Astrocyte of the cerebellum (primary cell): ENCODE data around the gene CD46.
A peak's percentile ranks its signal among the peaks of the same experiment; 100 is the strongest.
"Not testable (repeated sequence)": the region's sequence is repeated elsewhere in the genome, so short reads cannot be mapped to it uniquely, and the experiment has no call there.

Source experiments
- DNase-seq: peaks from one replicate; pipeline ENCODE4 v3.0.0-alpha.2; 2011; ENCODE audit warnings: low read depth
- H3K4me3 ChIP-seq: 2 replicates; pipeline ENCODE4 v1.5.1; 2011; ENCODE audit warnings: mild to moderate bottlenecking, low read depth, low read length, moderate library complexity
- in situ Hi-C: cut with HindIII; loops from 2 replicates; pipeline ENCODE4 v1.10.0; 2017; ENCODE audit warnings: low sequenced_read_pairs
- TF ChIP-seq, protein P1 (sequence below): IDR thresholded peaks from 2 replicates; pipeline ENCODE4 v1.5.1; 2012; ENCODE audit warnings: low read length, low read depth, moderate library complexity, mild to moderate bottlenecking; ENCODE audit errors: missing control alignments

CD46 gene

DNA sequence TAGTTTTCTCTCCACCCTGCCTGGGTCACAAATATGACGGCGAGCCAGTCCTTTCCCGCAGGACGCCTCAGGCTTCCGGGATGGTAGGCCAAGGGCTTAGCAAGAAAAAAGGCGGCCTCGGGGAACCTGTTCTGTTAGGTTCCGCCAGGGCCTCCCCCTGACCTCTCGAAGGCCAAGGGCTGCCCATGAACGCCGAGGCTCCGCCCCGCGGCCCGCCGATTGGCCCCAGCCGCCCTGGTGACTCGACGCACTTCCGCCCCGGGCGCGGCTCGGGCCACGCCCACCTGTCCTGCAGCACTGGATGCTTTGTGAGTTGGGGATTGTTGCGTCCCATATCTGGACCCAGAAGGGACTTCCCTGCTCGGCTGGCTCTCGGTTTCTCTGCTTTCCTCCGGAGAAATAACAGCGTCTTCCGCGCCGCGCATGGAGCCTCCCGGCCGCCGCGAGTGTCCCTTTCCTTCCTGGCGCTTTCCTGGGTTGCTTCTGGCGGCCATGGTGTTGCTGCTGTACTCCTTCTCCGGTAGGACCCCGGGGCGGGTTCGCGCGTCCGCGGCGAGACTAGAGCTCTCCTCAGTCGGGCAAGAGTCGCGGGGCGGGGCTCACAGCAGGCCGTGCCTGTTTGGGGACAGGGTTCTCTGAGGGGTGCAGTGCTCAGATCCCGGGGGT is at the start of gene CD46:
CD46 (plus strand) TSS at position 265 of the 666 bp plus-strand sequence; CDS start at position 424, 159 bp downstream.
- TF ChIP-seq, protein P1, sequence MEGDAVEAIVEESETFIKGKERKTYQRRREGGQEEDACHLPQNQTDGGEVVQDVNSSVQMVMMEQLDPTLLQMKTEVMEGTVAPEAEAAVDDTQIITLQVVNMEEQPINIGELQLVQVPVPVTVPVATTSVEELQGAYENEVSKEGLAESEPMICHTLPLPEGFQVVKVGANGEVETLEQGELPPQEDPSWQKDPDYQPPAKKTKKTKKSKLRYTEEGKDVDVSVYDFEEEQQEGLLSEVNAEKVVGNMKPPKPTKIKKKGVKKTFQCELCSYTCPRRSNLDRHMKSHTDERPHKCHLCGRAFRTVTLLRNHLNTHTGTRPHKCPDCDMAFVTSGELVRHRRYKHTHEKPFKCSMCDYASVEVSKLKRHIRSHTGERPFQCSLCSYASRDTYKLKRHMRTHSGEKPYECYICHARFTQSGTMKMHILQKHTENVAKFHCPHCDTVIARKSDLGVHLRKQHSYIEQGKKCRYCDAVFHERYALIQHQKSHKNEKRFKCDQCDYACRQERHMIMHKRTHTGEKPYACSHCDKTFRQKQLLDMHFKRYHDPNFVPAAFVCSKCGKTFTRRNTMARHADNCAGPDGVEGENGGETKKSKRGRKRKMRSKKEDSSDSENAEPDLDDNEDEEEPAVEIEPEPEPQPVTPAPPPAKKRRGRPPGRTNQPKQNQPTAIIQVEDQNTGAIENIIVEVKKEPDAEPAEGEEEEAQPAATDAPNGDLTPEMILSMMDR, result no peak
- DNase-seq, result peak; percentile 53
- H3K4me3 ChIP-seq, result peak within 1 kb of the TSS; percentile 93
- in situ Hi-C loops, result no loop called here

DNA sequence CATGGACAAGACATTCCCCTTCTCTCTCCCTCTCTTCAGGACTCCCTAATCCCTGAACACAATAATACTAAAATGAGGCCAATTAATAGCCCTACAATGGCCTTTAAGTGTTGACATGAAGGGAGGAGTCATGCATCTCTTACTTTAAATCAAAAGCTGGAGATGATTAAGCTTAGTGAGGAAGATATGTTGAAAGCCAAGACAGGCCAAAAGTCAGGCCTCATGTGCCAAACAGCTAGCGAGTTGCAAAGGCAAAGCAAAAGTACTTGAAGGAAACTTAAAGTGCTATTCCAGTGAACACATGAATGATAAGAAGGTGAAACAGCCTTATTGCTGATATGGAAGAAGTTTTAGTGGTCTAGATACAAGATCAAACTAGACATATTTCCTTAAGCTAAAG is 49.5 kb upstream of the CD46 start:
- H3K4me3 ChIP-seq, result no peak overlapping the region
- in situ Hi-C loops, result no loop called here
- DNase-seq, result no peak
- TF ChIP-seq, protein P1, result no peak

DNA sequence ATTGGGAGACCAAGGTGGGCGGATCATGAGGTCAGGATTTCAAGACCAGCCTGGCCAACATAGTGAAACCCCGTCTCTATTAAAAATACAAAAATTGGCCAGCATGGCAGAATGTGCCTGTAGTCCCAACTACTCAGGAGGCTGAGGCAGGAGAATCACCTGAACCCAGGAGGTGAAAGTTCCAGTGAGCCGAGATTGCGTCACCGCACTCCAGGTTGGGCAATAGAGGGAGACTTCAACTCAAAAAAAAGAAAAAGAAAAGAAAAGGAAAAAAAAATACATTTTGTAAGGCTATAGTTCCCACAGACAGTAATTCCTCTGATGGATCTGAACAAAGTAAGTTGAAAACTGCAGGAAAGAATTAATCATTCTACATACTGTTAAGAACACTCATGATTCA is 48.1 kb upstream of the CD46 start:
- H3K4me3 ChIP-seq, result no peak overlapping the region
- in situ Hi-C loops, result no loop called here
- no peak for DNase-seq
- TF ChIP-seq, protein P1, result no peak

DNA sequence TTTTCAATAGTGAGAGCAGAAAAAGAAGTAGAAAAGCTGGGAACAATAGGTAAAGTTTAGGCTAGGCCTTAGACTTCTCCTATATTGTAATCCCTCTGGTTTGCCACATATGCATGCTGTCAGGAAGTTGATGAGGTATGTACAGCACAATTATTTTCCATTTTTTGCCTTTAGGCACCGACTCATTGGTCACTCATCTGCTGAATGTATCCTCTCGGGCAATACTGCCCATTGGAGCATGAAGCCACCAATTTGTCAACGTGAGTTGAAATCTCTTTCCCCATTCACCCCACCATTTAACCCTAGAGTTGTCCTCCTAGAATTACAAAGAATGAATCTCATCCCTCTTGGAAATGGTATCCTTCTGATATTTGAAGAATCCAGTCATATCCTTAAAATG is 43.9 kb upstream of the CD46 start:
- DNase-seq, in situ Hi-C loops, H3K4me3 ChIP-seq: not testable (repeated sequence)

DNA sequence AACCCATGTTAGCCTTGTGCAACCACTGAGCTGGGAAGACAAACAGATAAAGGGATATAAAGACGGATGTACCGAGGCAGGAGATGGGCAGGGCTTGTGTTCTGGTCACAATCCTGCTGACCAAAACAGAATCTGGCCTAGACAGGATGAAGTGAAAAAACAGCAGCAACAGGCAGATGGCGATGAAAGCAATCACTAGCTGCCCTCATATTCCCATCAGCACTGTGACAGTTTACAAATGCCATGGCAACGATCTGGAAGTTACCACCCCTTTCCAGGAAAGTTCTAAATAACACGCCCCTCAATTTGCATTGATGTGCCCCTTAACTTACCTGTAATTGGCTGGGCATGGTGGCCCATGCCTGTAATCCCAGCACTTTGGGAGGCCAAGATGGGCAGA is 40.6 kb upstream of the CD46 start:
- H3K4me3 ChIP-seq, result no peak overlapping the region
- TF ChIP-seq, protein P1, result no peak
- in situ Hi-C loops, result no loop called here
- no peak for DNase-seq

DNA sequence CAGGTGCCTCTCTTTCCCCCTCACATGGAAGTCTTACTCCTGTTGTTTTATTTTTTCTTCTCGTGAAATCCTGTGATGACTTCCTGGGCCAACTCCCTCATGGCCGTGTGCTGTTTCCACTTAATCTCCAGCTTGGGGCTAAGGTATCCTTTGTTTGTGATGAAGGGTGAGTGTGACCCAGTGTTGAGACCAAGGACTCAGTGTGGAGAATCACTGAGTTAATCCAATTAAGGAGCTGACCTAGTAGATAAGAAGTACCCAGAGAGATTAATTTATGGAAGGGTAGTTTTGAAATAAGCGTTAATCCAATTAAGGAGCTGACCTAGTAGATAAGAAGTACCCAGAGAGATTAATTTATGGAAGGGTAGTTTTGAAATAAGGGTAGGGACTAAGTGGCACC is 39.2 kb upstream of the CD46 start:
- in situ Hi-C loops, DNase-seq: not testable (repeated sequence)

DNA sequence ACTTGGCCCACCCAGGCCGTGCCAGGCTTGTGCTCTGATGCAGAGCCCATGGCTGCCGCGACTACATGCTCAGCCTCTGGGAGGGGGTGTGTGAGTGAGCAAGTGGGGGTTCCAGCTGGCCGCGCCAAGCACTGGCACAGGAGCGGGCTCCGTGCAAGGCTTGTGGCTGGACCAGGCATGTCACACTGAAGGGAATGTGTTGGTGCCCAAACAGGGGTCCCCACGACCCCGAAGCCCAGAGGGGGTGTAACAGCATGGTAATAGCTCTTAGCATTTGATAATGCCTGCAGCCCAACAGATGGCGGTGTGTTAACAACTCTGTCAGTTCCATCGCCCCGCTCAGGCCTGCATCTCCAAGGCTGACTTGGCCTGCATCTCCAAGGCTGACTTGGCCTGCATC is 38.3 kb upstream of the CD46 start:
- no peak for DNase-seq
- in situ Hi-C loops, result no loop called here
- TF ChIP-seq, protein P1, result no peak
- no peak overlapping the region for H3K4me3 ChIP-seq

More for the DNA sequence above, 39.2 kb upstream of the CD46 start:
- not testable (repeated sequence) for H3K4me3 ChIP-seq

DNA sequence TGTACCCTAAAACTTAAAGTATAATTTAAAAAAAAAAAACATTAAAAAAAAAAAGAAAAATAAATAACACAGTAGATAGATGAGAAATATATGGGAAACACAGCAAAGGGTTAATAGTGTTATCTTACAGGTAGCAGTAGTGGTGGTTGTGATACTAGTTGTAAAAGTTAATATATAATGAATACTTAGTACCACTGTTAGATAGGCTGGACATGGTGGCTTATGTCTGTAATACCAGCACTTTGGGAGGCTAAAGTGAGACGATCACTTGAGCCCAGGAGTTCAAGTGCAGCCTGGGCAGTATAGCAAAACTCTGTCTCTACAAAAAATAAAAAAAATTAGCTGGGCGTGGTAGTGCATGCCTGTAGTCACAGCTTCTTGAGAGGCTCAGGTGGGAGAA is 32.6 kb upstream of the CD46 start:
- TF ChIP-seq, protein P1, result no peak
- DNase-seq, result no peak
- H3K4me3 ChIP-seq, result no peak overlapping the region
- in situ Hi-C loops, result no loop called here

DNA sequence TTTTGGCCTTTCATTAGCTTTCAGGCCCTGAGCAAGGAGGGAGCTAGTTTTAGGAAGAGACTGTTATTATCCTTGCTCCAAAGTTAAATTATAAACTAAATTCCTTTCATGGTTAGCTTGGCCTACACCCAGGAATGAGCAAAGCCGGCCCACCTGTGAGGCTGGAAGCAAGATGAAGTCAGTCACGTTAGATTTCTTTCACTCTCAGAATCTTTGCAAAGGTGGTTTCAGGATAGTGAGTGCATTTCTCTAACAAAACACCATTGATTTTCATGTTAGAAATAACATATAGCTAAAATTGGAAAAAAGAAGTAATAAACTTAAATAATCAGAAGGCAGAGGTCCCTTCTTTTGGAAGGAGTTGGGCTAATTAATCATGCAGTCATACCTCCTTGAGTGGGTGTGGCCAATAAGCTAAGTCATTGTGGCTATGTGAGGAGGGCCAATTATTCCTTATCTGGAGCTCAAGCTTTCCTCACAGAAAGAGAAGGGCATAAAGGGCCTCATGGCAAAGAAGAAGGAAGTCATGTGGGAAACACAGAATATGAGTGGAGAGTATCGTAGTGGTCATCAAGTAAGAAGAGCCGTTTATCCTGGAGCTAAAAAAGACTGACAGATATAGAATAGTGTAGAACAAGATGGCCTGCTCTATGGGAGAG is 23.5 kb upstream of the CD46 start:
- in situ Hi-C loops, DNase-seq, H3K4me3 ChIP-seq: not testable (repeated sequence)

DNA sequence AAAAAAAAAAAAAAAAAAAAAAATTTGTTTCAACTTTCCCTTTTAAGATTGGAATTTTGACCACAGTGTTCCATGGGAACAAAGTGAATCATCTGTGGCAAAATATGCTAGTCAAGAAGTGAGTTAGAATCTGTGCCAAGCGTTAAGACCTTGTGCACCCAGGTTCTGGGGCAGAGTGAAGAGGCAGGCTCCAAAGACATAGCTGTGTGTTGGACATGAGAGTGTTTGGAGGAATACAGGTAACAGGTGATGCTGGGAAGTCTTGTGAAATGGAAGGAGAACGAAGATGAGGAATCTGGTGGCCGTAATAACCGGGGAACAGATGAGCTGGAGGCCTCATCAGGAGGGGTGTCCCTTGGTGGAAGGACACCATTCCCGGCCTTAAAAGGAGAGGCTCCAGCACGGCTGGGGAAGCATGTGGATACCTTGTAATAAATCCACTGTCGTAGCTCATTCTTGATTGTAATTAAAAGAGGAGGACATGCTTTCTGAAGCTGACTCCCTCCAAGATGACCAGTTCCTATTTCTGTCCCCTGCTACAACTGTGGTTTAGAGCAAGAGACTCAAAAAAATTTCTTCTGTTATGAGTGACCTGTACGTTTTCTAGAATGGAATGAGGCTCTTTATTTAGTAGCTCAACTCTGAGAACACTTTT is 14.2 kb upstream of the CD46 start:
- DNase-seq, H3K4me3 ChIP-seq, in situ Hi-C loops: not testable (repeated sequence)
